Measurements from ENCODE around the gene HOXA4.
A peak's percentile ranks its signal among the peaks of the same experiment; 100 is the strongest.

The HOXA4 gene

DNA sequence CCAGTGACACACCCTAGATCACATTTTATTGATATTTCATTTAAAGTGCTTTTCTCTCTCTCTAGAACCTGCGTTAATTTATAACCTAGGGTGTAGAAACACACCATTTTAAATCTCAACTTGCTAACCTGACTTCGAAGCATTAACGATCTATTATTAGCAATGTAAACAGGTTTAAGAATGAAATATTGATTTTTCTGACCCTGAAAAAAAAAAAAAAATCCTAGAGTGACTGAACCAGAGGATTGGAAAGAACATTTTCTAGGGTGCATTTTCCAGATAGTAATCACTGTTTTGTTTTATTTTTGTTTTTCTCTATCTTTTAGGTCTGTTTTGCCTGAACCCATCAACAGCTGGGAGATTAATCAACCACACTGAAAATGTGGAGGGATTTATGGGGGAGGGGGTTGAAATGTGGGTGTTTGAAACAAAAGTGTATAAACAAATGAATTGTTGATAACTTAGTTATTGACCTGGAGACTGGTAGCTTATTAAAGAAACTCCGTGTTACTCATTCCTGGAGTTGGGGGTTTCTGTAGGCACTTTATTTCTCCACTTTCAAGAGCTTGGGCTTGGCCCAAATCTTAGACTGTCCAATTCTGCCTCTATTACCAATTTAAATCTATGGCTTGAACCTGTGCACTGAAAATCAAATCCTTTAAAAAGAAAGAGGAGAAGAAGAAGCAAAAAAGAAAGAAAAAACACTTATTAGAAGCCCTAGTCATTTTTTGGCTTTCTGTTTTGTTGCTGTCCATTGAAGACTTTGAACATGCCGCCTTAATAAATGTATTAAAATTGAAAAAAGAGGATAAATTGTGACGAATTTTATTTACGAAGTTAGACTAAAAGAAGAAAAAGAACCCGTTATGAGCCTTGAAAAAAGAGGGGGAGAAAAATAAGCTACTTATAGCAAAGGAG, 30.8 kb downstream of the HOXA4 start:
- TF ChIP-seq ZFX (IDR thresholded peaks at IDR 0.05), result no peak
- TF ChIP-seq, protein P1, sequence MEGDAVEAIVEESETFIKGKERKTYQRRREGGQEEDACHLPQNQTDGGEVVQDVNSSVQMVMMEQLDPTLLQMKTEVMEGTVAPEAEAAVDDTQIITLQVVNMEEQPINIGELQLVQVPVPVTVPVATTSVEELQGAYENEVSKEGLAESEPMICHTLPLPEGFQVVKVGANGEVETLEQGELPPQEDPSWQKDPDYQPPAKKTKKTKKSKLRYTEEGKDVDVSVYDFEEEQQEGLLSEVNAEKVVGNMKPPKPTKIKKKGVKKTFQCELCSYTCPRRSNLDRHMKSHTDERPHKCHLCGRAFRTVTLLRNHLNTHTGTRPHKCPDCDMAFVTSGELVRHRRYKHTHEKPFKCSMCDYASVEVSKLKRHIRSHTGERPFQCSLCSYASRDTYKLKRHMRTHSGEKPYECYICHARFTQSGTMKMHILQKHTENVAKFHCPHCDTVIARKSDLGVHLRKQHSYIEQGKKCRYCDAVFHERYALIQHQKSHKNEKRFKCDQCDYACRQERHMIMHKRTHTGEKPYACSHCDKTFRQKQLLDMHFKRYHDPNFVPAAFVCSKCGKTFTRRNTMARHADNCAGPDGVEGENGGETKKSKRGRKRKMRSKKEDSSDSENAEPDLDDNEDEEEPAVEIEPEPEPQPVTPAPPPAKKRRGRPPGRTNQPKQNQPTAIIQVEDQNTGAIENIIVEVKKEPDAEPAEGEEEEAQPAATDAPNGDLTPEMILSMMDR (conservative IDR thresholded peaks at IDR 0.05), result no peak
- H3K27ac ChIP-seq, result no peak overlapping the region

DNA sequence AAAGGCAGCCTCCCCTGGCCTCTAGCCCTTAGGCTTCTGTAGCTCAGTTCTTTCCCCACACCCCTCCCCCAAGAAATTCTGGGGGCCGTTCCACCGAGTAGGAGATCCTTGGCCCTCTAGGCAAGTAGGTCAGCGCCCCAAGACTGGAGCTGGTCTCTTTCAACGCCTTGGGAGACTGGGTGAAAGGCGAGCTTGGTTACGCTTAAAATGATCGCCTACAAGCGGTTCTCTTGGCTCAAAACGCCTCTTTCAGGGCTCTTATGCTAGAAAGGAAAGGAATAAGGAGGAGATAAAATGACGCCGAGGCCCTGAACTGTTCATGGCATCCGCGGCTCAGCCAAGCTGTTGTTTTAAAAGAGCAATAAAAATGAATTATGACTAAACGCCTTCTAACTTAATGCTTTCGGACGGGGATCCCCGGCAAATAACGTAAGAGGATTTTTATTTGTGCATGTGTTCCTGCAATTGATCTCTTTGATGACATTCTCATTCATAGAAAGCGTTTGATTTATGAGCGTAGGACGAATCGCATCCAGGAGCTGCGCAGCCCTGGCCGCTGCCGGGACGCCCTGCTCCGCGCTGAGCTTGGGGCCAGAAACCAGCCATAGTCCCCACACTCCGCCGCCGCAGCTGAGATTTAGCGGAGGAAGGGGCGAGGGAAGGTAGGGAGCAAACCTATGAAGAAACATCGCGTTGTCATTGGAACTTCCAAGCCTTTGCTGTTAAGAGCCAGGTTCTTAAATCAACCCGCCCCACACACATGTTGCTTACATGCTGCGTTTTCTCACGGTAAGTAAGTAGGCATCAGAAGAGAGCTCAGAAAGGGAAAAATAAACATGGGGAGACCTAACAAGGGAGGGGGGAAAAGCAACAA, 31.7 kb downstream of the HOXA4 start:
- no peak for TF ChIP-seq ZFX (IDR thresholded peaks at IDR 0.05)
- TF ChIP-seq, protein P1 (conservative IDR thresholded peaks at IDR 0.05), result no peak
- no peak overlapping the region for H3K27ac ChIP-seq

DNA sequence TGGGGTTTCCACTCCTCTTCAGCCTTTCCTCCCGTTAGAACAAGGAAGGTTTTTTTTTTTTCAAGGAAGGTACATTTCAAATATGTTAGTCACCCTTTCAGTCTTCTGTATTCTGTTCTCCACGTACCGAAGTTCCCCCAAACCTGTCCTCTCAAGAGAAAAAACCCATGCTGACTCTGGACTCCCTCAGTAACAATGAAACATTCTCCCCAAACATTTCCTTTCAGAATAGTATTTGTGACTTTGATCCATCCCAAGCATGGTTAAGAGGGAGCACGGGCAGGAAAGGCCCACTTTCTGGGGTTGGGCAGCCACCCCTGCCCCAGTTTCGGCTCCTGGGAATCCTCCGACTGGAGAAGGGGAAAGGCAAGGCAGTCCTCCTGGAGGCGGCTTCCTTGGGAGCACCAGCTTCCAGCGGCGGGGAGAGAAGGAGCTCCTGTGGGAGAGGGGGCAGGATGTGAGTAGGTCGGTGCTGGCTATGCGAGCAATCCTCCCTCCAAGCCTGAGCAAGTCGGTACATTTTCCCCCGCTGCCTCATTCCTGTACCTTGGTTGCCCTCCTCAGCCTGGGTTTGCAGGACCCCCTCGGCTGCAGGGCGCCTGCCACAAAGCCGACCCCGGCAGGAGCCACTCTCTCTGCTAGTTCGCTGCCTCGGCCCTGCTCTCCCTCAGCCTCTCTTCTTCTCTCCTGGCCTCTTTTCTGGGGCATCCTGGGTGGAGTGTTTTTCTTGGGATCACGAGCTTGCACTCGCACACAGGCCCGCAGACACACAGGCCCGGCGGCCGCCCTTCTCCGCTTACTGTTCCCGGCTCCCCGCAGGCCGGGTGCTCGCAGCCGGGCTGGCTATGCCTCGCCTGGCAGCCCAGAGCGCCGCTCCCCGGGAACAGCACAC, 32.6 kb downstream of the HOXA4 start:
- TF ChIP-seq, protein P1 (conservative IDR thresholded peaks at IDR 0.05), result no peak
- no peak for TF ChIP-seq ZFX (IDR thresholded peaks at IDR 0.05)

DNA sequence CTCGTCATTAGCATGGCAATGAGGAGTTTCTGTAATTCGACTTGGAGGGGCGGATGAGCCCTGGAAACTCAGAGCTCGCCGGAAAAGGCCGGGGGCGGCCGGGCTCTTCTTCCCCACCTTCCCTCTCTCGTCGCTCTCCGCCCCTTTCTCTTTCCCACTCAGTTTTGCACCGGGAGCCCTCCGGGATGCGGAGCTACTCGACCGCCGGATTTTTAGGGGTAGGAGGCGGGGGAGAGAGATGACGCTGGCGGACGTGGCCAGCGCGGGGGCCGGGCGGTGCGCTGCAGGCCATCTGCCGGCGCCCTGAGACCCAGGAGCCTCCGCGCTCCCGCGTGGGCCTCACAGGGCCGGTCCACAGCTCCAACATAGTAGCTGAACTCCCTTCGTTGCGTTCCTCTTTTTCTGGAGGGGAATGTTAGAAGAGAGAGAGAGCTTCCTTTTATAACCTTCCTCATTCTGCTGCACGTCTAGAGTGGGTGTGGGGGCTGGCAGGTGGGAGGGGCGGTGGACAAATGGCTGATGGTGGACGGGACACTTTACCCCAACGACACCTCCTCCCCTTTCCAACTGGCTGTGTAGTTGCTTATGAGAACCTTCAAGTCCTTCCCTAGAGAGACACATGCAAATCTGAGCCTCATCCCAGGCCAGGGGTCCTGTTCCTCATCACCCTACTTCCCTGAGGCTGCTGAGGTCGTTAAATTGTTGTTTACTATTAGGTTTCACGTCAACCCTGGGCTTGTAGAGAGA, 33.6 kb downstream of the HOXA4 start:
- peak overlapping the region; percentile 55; the same call in 1 of the 2 replicates for H3K27ac ChIP-seq
- TF ChIP-seq, protein P1 (conservative IDR thresholded peaks at IDR 0.05), result no peak
- TF ChIP-seq ZFX (IDR thresholded peaks at IDR 0.05), result no peak

More for the DNA sequence above, 32.6 kb downstream of the HOXA4 start:
- no peak overlapping the region for H3K27ac ChIP-seq

DNA sequence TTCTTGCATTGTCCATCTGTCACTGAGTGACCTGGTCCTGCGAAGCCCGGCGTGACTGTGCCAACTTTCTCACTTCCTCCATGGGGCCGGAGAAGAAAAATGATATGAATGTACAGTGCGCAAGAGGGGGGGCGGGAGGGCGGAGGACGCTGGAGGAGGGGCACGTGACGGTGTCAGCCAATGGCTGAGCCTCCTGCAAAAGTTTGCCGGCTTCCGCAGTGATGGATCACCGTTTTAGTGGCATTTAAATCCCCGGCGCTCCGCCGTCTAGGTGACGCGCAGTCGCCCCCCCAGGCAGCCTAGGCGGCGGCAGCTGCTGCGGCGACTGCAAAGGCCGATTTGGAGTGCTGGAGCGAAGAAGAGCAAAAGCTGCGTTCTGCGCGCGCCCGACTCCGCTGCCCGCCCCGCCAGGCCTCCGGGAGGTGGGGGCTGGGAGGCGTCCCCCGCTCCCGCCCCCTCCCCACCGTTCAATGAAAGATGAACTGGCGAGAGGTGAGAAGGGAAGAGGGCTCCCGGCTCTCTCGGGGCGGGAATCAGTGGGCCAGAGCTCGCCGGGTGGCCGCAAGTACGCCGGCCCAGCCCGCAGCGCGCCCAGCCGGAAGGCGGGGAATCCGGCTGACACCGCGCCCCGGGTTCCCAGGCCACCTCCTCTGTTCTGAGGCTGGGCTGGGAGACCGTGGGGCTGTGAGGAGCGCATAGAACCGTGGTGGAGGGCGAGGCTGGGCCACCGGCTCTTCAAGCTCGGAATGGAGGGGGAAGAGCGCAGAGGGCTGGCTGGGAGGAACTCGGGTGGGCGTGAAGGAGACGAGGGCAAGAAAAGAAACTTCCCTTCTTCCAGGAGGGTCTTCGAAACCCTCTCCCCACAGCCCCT, 34.4 kb downstream of the HOXA4 start, which contains the start of gene HOXA1:
TSS of gene HOXA1 (minus strand) at position 104 of the 871 bp plus-strand sequence. CDS start at position 16, 88 bp downstream.
- TF ChIP-seq, protein P1 (conservative IDR thresholded peaks at IDR 0.05), result no peak
- TF ChIP-seq ZFX (IDR thresholded peaks at IDR 0.05), result peak; percentile 23; the same call in 1 of the 2 replicates
- H3K27ac ChIP-seq, result peak within 1 kb of the TSS; percentile 55
